Panc1 (cell line): Measurements from ENCODE around the gene SPATA33. TPM values are rescaled to one million over a fixed set of nuclear protein-coding genes. Genes with fewer than 3 reads are reported as not detected.

Source experiments
- ATAC-seq: fragments of 200-7000 bp; cut with Tn5 transposase; 2 replicates; pipeline ENCODE4 v1.9.1; 2020; ENCODE audit warnings: mild to moderate bottlenecking, moderate library complexity
- BruUV-seq: library from RNA; stranded (reverse); fragments of 400-500 nt; replicated peaks from 2 replicates; lab custom pipeline; 2021; lab: Mats Ljungman, UMichigan
- CTCF ChIA-PET: fragments of 300-600 bp; sonication (Branson Sonifier 250); formaldehyde crosslinking; loops from one replicate; lab custom pipeline; 2022; ENCODE audit warnings: antibody characterized with exemption; lab: Charles Lee
- POLR2A ChIA-PET: fragments of 300-600 bp; sonication (Branson Sonifier 250); formaldehyde crosslinking; loops from one replicate; lab custom pipeline; 2022; ENCODE audit warnings: antibody characterized with exemption; lab: Charles Lee
- DNase-seq: peaks from one replicate; pipeline ENCODE4 v3.0.0-alpha.2; 2010; ENCODE audit warnings: low read depth, low spot score
- H3K27ac ChIP-seq: 2 replicates; pipeline ENCODE4 v1.5.1; 2011; ENCODE audit warnings: mild to moderate bottlenecking, low read length, inconsistent platforms
- H3K27me3 ChIP-seq: fragments of 200-500 bp; sonication (Bioruptor generic); 2 replicates; pipeline ENCODE4 v1.6.0; 2014; ENCODE audit warnings: low read length, inconsistent platforms; ENCODE audit not compliant: control insufficient read depth, insufficient read depth
- H3K36me3 ChIP-seq: fragments of 200-500 bp; sonication (Bioruptor generic); 2 replicates; pipeline ENCODE4 v1.5.1; 2014; ENCODE audit warnings: inconsistent platforms, mild to moderate bottlenecking, low read length, moderate library complexity; ENCODE audit not compliant: control insufficient read depth, insufficient read depth
- H3K4me1 ChIP-seq: 2 replicates; pipeline ENCODE4 v1.5.1; 2011; ENCODE audit warnings: inconsistent platforms, mild to moderate bottlenecking, low read length, moderate library complexity; ENCODE audit not compliant: control insufficient read depth, insufficient read depth
- H3K4me3 ChIP-seq, 2 experiments: 2 replicates each; pipeline ENCODE4 v1.5.1; 2011 to 2012; ENCODE audit warnings: low read depth in 2 of 2, low read length in 2 of 2, mild to moderate bottlenecking in 2 of 2, inconsistent platforms in 1 of 2, moderate library complexity in 1 of 2
- H3K9me3 ChIP-seq: fragments of 200-500 bp; sonication (Bioruptor generic); 2 replicates; pipeline ENCODE4 v1.5.1; 2014; ENCODE audit warnings: low read depth, mild to moderate bottlenecking, inconsistent platforms, low read length, moderate library complexity; ENCODE audit not compliant: control insufficient read depth, insufficient read depth
- CTCF ChIP-seq: fragments of 450-650 bp; IDR thresholded peaks from 2 replicates; pipeline ENCODE4 v1.5.1; 2017; ENCODE audit warnings: mild to moderate bottlenecking
- POLR2AphosphoS5 ChIP-seq: IDR thresholded peaks from 2 replicates; pipeline ENCODE4 v1.6.1; 2012; ENCODE audit warnings: mild to moderate bottlenecking, low read depth, low read length, moderate library complexity
- SIN3A ChIP-seq: IDR thresholded peaks from 2 replicates; pipeline ENCODE4 v1.6.1; 2012; ENCODE audit warnings: low read depth, mild to moderate bottlenecking, low read length, moderate library complexity, borderline replicate concordance; ENCODE audit not compliant: insufficient read depth
- TCF7L2 ChIP-seq: IDR thresholded peaks from 2 replicates; pipeline ENCODE4 v1.6.1; 2011; ENCODE audit warnings: mild to moderate bottlenecking, low read depth, low read length, inconsistent platforms
- in situ Hi-C: cut with HindIII; loops from 2 replicates; pipeline ENCODE4 v1.10.0; 2016; ENCODE audit warnings: low sequenced_read_pairs, low pct_unique_long_range_greater_than_20kb
- intact Hi-C: fragments of 100-400 bp; cut with micrococcal nuclease; formaldehyde crosslinking; loops from one replicate; pipeline ENCODE4 v1.10.0; 2022; ENCODE audit not compliant: unreplicated experiment
- total RNA-seq: library from RNA; stranded (reverse); gene quantifications from one replicate; pipeline ENCODE4 v1.2.1, GENCODE V29; 2021; ENCODE audit not compliant: unreplicated experiment
- TF ChIP-seq, protein P1 (sequence below), 2 experiments: IDR thresholded peaks; 2 replicates each; pipeline ENCODE4 v1.6.1; 2011 to 2012; ENCODE audit warnings: low read depth in 2 of 2, control low read depth in 1 of 2, low read length in 1 of 2, mild to moderate bottlenecking in 1 of 2, moderate library complexity in 1 of 2; ENCODE audit not compliant: insufficient read depth in 1 of 2

The SPATA33 gene
- total RNA-seq, 1 experiment from 2014 or later, result 18.3 TPM

DNA sequence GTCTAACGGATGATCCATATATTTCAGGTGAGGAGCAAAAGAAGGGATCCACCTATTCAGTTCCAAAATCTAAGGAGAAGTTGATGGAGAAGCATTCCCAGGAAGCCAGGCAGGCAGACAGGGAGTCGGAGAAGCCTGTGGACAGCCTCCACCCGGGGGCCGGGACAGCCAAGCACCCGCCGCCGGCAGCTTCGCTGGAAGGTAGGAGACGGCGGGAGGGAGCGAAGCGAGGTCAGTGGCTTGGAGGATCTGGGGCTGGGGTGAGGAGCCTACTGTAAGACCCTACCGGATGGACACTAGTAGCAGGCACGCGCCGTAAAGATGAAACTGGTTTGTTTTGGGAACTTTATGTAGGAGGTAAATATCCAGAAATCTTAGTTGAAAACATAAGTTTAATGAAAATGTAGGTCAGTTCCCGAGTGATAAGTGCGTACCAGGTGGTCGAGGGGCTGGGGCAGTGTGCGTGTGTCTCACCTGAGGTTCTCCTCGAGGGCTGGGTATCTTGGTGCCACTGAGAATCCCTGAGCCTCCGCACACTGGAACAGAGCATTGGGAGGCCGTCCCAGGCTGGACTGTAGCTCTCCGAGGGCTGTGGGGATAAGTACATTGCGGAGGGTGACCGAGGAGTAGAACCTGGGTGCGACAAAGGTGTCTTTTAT lies 714 bp downstream of the SPATA33 start:
- ChIA-PET CTCF (no interaction called here), POLR2A (no interaction called here)
- Histone ChIP-seq H3K4me1 (no peaks in the 10 kb centered on the region), H3K27ac (peak overlapping the region; percentile 93), H3K27me3 (no peaks in the 10 kb centered on the region), H3K36me3 (peaks cover 18% of the 10 kb centered on the region), H3K4me3 (peak overlapping the region; percentile 92 to 96), H3K9me3 (no peaks in the 10 kb centered on the region)
- in situ Hi-C loops, result no loop called here
- DNase-seq (no peak), ATAC-seq (peak; percentile 42; the same call in 1 of the 2 replicates)
- no TSS peak for BruUV-seq
- TF ChIP-seq TCF7L2 (no peak), SIN3A (no peak), CTCF (no peak), POLR2AphosphoS5 (no peak)
- TF ChIP-seq, protein P1, sequence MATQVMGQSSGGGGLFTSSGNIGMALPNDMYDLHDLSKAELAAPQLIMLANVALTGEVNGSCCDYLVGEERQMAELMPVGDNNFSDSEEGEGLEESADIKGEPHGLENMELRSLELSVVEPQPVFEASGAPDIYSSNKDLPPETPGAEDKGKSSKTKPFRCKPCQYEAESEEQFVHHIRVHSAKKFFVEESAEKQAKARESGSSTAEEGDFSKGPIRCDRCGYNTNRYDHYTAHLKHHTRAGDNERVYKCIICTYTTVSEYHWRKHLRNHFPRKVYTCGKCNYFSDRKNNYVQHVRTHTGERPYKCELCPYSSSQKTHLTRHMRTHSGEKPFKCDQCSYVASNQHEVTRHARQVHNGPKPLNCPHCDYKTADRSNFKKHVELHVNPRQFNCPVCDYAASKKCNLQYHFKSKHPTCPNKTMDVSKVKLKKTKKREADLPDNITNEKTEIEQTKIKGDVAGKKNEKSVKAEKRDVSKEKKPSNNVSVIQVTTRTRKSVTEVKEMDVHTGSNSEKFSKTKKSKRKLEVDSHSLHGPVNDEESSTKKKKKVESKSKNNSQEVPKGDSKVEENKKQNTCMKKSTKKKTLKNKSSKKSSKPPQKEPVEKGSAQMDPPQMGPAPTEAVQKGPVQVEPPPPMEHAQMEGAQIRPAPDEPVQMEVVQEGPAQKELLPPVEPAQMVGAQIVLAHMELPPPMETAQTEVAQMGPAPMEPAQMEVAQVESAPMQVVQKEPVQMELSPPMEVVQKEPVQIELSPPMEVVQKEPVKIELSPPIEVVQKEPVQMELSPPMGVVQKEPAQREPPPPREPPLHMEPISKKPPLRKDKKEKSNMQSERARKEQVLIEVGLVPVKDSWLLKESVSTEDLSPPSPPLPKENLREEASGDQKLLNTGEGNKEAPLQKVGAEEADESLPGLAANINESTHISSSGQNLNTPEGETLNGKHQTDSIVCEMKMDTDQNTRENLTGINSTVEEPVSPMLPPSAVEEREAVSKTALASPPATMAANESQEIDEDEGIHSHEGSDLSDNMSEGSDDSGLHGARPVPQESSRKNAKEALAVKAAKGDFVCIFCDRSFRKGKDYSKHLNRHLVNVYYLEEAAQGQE (IDR thresholded peaks at IDR 0.05; ENCODE audit: insufficient read depth in 1 of 2, low read depth in 2 of 2, low read length in 1 of 2), result no peak
- intact Hi-C loops, result no loop called here

GRCh38 chr16:89660146-89660545 lies 2.5 kb downstream of the SPATA33 start:
- intact Hi-C loops, result no loop called here
- H3K4me3 ChIP-seq, result no peak overlapping the region
- no TSS peak for BruUV-seq
- ATAC-seq, result no peak
- H3K27ac ChIP-seq, result no peak overlapping the region
- POLR2A ChIA-PET, result no interaction called here
- in situ Hi-C loops, result no loop called here
- no peaks in the 10 kb centered on the region for H3K4me1 ChIP-seq
- H3K27me3 ChIP-seq, result no peaks in the 10 kb centered on the region
- no peak for DNase-seq
- TF ChIP-seq POLR2AphosphoS5 (no peak), TCF7L2 (no peak), CTCF (no peak), SIN3A (no peak)
- TF ChIP-seq, protein P1 (IDR thresholded peaks at IDR 0.05; ENCODE audit: insufficient read depth in 1 of 2, low read depth in 2 of 2, low read length in 1 of 2), result no peak
- H3K9me3 ChIP-seq, result no peaks in the 10 kb centered on the region
- CTCF ChIA-PET, result no interaction called here
- H3K36me3 ChIP-seq, result peaks cover 18% of the 10 kb centered on the region
